ENCODE measurements around the gene GULP1. TPM values are rescaled to one million over a fixed set of nuclear protein-coding genes. Genes with fewer than 3 reads are reported as not detected.
A peak's percentile ranks its signal among the peaks of the same experiment; 100 is the strongest.

Gene GULP1
- 21.9 TPM for total RNA-seq

DNA sequence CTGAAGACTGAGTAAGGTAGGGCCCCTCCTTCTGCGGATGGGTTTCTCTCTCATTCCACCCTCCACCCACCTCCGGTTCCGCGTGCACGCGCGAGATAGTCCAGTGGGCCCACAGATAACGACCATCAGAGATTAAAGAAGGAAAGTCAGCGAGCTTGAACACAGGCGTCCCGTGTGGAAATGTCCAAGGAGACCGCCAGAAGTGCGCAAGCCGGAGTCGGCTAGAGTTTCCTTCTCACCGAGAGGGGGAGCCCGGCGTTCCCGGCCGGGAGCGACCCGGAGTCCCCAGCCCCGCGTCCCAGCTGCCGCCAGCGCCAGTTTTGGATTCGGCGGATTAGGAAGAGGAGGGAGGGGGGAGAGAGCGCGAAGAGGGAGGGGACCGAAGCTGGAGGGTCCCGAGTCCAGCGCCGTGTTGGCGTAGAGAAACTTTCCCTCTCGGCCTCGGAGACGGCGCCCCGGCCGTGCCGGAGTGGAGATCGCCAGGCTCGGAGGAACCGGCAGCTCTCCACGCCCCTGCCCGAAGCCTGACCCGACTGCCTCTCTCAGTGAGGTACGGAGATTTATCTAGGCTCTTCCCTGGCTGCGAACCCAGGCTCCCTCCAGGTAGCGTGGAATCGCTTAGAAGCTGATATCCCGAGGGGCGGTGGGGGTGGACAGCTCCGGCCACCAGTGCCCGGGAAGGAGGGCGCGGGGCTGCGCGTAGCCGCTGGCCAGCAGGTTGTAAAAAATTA, at the start of gene GULP1:
Gene GULP1 (plus strand): TSS at position 258 of the 731 bp plus-strand sequence. CDS start 185,829 bp downstream, outside the sequence.
- Histone ChIP-seq H3K4me1 (ENCODE audit: control insufficient read depth in 3 of 3, insufficient read depth in 3 of 3, low read length in 3 of 3) (peaks cover 11 to 16% (median 13%) of the 10 kb centered on the region in 3 donors), H3K9me3 (ENCODE audit: control insufficient read depth in 3 of 3, low read length in 3 of 3) (no peaks in the 10 kb centered on the region), H3K27me3 (ENCODE audit: control insufficient read depth in 3 of 3, insufficient read depth in 3 of 3, low read length in 3 of 3) (no peaks in the 10 kb centered on the region), H3K4me3 (ENCODE audit: low read length in 3 of 3) (peak within 1 kb of the TSS; percentile 81 to 92 (median 88)), H3K9ac (ENCODE audit: low read depth in 1 of 3, low read length in 3 of 3) (peak within 1 kb of the TSS; percentile 89 to 92 (median 89)), H3K36me3 (ENCODE audit: control insufficient read depth in 3 of 3, insufficient read depth in 3 of 3, low read length in 3 of 3) (no peaks in the 10 kb centered on the region), H3K27ac (ENCODE audit: low read depth, low read length) (peak within 1 kb of the TSS; percentile 84)

- Histone ChIP-seq H3K36me3 (ENCODE audit: control insufficient read depth in 3 of 3, insufficient read depth in 3 of 3, low read length in 3 of 3) (no peaks in the 10 kb centered on the region), H3K9me3 (ENCODE audit: control insufficient read depth in 3 of 3, low read length in 3 of 3) (peaks cover 0 to 3% (median 0%) of the 10 kb centered on the region in 3 donors), H3K9ac (ENCODE audit: low read depth in 1 of 3, low read length in 3 of 3) (no peak overlapping the region), H3K27me3 (ENCODE audit: control insufficient read depth in 3 of 3, insufficient read depth in 3 of 3, low read length in 3 of 3) (no peaks in the 10 kb centered on the region), H3K27ac (ENCODE audit: low read depth, low read length) (no peak overlapping the region), H3K4me1 (ENCODE audit: control insufficient read depth in 3 of 3, insufficient read depth in 3 of 3, low read length in 3 of 3) (no peaks in the 10 kb centered on the region), H3K4me3 (ENCODE audit: low read length in 3 of 3) (no peak overlapping the region)
Measured at GRCh38 chr2:188243381-188243780, 48.3 kb upstream of the GULP1 start.

DNA sequence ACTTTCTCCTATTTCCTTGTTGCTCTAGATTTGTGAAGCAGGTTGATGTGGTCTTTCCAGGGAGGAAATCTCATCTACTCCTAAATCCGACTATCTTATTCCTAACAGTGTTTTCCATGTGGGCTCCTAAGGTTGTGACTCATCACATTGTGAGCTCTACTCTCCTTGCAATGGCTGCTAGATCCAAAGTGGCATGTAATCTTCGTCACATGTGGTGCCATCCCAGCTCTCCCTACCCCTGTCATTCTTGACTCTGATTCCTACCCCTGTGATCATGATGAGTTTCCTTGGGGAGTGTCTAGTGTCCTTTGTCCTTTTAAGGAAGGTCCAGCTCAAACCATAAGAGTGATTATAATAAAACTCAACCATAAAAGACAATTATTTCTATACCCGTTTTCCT, 47.3 kb upstream of the GULP1 start:
- H3K27me3 ChIP-seq (ENCODE audit: control insufficient read depth in 3 of 3, insufficient read depth in 3 of 3, low read length in 3 of 3): no peaks in the 10 kb centered on the region
- H3K27ac ChIP-seq (ENCODE audit: low read depth, low read length): no peak overlapping the region
- H3K36me3 ChIP-seq (ENCODE audit: control insufficient read depth in 3 of 3, insufficient read depth in 3 of 3, low read length in 3 of 3): no peaks in the 10 kb centered on the region
- H3K9me3 ChIP-seq (ENCODE audit: control insufficient read depth in 3 of 3, low read length in 3 of 3): no peaks in the 10 kb centered on the region
- H3K9ac ChIP-seq (ENCODE audit: low read depth in 1 of 3, low read length in 3 of 3): no peak overlapping the region
- H3K4me1 ChIP-seq (ENCODE audit: control insufficient read depth in 3 of 3, insufficient read depth in 3 of 3, low read length in 3 of 3): no peaks in the 10 kb centered on the region
- H3K4me3 ChIP-seq (ENCODE audit: low read length in 3 of 3): no peak overlapping the region

- H3K9me3 ChIP-seq (ENCODE audit: control insufficient read depth in 3 of 3, low read length in 3 of 3): no peaks in the 10 kb centered on the region
- no peaks in the 10 kb centered on the region for H3K4me1 ChIP-seq (ENCODE audit: control insufficient read depth in 3 of 3, insufficient read depth in 3 of 3, low read length in 3 of 3)
- H3K36me3 ChIP-seq (ENCODE audit: control insufficient read depth in 3 of 3, insufficient read depth in 3 of 3, low read length in 3 of 3): no peaks in the 10 kb centered on the region
- no peak overlapping the region for H3K27ac ChIP-seq (ENCODE audit: low read depth, low read length)
- no peaks in the 10 kb centered on the region for H3K27me3 ChIP-seq (ENCODE audit: control insufficient read depth in 3 of 3, insufficient read depth in 3 of 3, low read length in 3 of 3)
- H3K4me3 ChIP-seq (ENCODE audit: low read length in 3 of 3): no peak overlapping the region
- H3K9ac ChIP-seq (ENCODE audit: low read depth in 1 of 3, low read length in 3 of 3): no peak overlapping the region
Measured at GRCh38 chr2:188245230-188245629, 46.4 kb upstream of the GULP1 start.

DNA sequence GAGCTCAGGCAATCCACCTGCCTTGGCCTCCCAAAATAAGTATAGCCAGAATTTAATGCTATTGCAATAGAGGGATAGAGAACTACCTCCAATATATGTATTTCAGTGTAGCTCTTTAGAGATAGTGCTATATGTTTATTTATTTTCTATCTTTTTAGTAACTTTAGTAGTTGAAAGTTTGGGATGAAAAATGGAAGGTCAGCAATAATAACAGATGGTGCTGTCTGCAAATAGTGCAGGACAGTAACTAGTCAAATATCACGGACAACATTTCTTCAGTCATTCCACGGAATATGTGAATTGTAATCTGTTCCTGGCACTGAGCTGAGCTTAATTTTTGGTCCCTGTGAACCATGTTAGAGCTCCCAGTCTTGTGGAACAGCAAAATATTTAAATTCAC, 43.2 kb upstream of the GULP1 start:
- Histone ChIP-seq H3K4me3 (ENCODE audit: low read length in 3 of 3) (no peak overlapping the region), H3K9me3 (ENCODE audit: control insufficient read depth in 3 of 3, low read length in 3 of 3) (no peaks in the 10 kb centered on the region), H3K27me3 (ENCODE audit: control insufficient read depth in 3 of 3, insufficient read depth in 3 of 3, low read length in 3 of 3) (no peaks in the 10 kb centered on the region), H3K27ac (ENCODE audit: low read depth, low read length) (no peak overlapping the region), H3K4me1 (ENCODE audit: control insufficient read depth in 3 of 3, insufficient read depth in 3 of 3, low read length in 3 of 3) (no peaks in the 10 kb centered on the region), H3K36me3 (ENCODE audit: control insufficient read depth in 3 of 3, insufficient read depth in 3 of 3, low read length in 3 of 3) (no peaks in the 10 kb centered on the region), H3K9ac (ENCODE audit: low read depth in 1 of 3, low read length in 3 of 3) (no peak overlapping the region)

GRCh38 chr2:188251034-188251433, 40.6 kb upstream of the GULP1 start:
- H3K9ac ChIP-seq (ENCODE audit: low read depth in 1 of 3, low read length in 3 of 3): no peak overlapping the region
- H3K4me3 ChIP-seq (ENCODE audit: low read length in 3 of 3): no peak overlapping the region
- H3K4me1 ChIP-seq (ENCODE audit: control insufficient read depth in 3 of 3, insufficient read depth in 3 of 3, low read length in 3 of 3): no peaks in the 10 kb centered on the region

GRCh38 chr2:188256420-188256819, 35.3 kb upstream of the GULP1 start:
- no peak overlapping the region for H3K9ac ChIP-seq (ENCODE audit: low read depth in 1 of 3, low read length in 3 of 3)
- H3K9me3 ChIP-seq (ENCODE audit: control insufficient read depth in 3 of 3, low read length in 3 of 3): no peaks in the 10 kb centered on the region
- no peak overlapping the region for H3K4me3 ChIP-seq (ENCODE audit: low read length in 3 of 3)
- no peaks in the 10 kb centered on the region for H3K36me3 ChIP-seq (ENCODE audit: control insufficient read depth in 3 of 3, insufficient read depth in 3 of 3, low read length in 3 of 3)
- H3K4me1 ChIP-seq (ENCODE audit: control insufficient read depth in 3 of 3, insufficient read depth in 3 of 3, low read length in 3 of 3): no peaks in the 10 kb centered on the region
- H3K27me3 ChIP-seq (ENCODE audit: control insufficient read depth in 3 of 3, insufficient read depth in 3 of 3, low read length in 3 of 3): no peaks in the 10 kb centered on the region
- H3K27ac ChIP-seq (ENCODE audit: low read depth, low read length): no peak overlapping the region

More at GRCh38 chr2:188251034-188251433, 40.6 kb upstream of the GULP1 start:
- Histone ChIP-seq H3K36me3 (ENCODE audit: control insufficient read depth in 3 of 3, insufficient read depth in 3 of 3, low read length in 3 of 3) (no peaks in the 10 kb centered on the region), H3K27me3 (ENCODE audit: control insufficient read depth in 3 of 3, insufficient read depth in 3 of 3, low read length in 3 of 3) (no peaks in the 10 kb centered on the region), H3K27ac (ENCODE audit: low read depth, low read length) (no peak overlapping the region), H3K9me3 (ENCODE audit: control insufficient read depth in 3 of 3, low read length in 3 of 3) (no peaks in the 10 kb centered on the region)

GRCh38 chr2:188265315-188265714, 26.4 kb upstream of the GULP1 start:
- no peaks in the 10 kb centered on the region for H3K9me3 ChIP-seq (ENCODE audit: control insufficient read depth in 3 of 3, low read length in 3 of 3)
- H3K36me3 ChIP-seq (ENCODE audit: control insufficient read depth in 3 of 3, insufficient read depth in 3 of 3, low read length in 3 of 3): no peaks in the 10 kb centered on the region
- no peak overlapping the region for H3K27ac ChIP-seq (ENCODE audit: low read depth, low read length)
- no peaks in the 10 kb centered on the region for H3K4me1 ChIP-seq (ENCODE audit: control insufficient read depth in 3 of 3, insufficient read depth in 3 of 3, low read length in 3 of 3)
- H3K27me3 ChIP-seq (ENCODE audit: control insufficient read depth in 3 of 3, insufficient read depth in 3 of 3, low read length in 3 of 3): no peaks in the 10 kb centered on the region
- H3K9ac ChIP-seq (ENCODE audit: low read depth in 1 of 3, low read length in 3 of 3): no peak overlapping the region
- H3K4me3 ChIP-seq (ENCODE audit: low read length in 3 of 3): no peak overlapping the region

GRCh38 chr2:188267776-188268175, 23.9 kb upstream of the GULP1 start:
- Histone ChIP-seq H3K27ac (ENCODE audit: low read depth, low read length) (no peak overlapping the region), H3K4me1 (ENCODE audit: control insufficient read depth in 3 of 3, insufficient read depth in 3 of 3, low read length in 3 of 3) (no peaks in the 10 kb centered on the region), H3K4me3 (ENCODE audit: low read length in 3 of 3) (no peak overlapping the region), H3K9ac (ENCODE audit: low read depth in 1 of 3, low read length in 3 of 3) (no peak overlapping the region), H3K9me3 (ENCODE audit: control insufficient read depth in 3 of 3, low read length in 3 of 3) (no peaks in the 10 kb centered on the region), H3K27me3 (ENCODE audit: control insufficient read depth in 3 of 3, insufficient read depth in 3 of 3, low read length in 3 of 3) (no peaks in the 10 kb centered on the region), H3K36me3 (ENCODE audit: control insufficient read depth in 3 of 3, insufficient read depth in 3 of 3, low read length in 3 of 3) (no peaks in the 10 kb centered on the region)

DNA sequence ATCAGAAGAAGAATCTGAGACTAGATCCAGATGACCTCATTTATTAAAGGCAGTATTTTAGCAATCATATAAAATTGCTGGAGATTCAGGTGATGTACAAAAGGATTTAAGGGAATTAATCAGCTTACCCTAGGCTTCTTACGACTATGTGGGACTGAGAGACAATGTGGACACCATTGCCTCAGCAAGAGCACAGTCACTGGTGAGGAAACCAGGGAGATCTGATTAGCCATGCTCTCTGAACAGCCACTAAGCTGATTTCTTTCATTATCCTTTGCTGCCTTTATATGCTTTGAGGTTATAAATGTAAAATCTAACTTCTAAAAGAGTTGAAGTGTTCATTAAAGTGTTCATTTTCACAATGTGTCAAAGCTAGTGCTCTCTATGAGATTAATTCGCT, 22.7 kb upstream of the GULP1 start:
- H3K27me3 ChIP-seq (ENCODE audit: control insufficient read depth in 3 of 3, insufficient read depth in 3 of 3, low read length in 3 of 3): no peaks in the 10 kb centered on the region

More for the DNA sequence above, 22.7 kb upstream of the GULP1 start:
- H3K9me3 ChIP-seq (ENCODE audit: control insufficient read depth in 3 of 3, low read length in 3 of 3): no peaks in the 10 kb centered on the region
- no peak overlapping the region for H3K4me3 ChIP-seq (ENCODE audit: low read length in 3 of 3)
- H3K36me3 ChIP-seq (ENCODE audit: control insufficient read depth in 3 of 3, insufficient read depth in 3 of 3, low read length in 3 of 3): no peaks in the 10 kb centered on the region
- H3K27ac ChIP-seq (ENCODE audit: low read depth, low read length): no peak overlapping the region
- H3K9ac ChIP-seq (ENCODE audit: low read depth in 1 of 3, low read length in 3 of 3): no peak overlapping the region
- H3K4me1 ChIP-seq (ENCODE audit: control insufficient read depth in 3 of 3, insufficient read depth in 3 of 3, low read length in 3 of 3): no peaks in the 10 kb centered on the region

Measured in skeletal muscle tissue (tissue), 4 donors.